ENCODE results near the gene KCTD10. TPM values are rescaled to one million over a fixed set of nuclear protein-coding genes. Genes with fewer than 3 reads are reported as not detected.

Gene KCTD10
- total RNA-seq, 1 experiment from 2014 or later, result 71.3 TPM

DNA sequence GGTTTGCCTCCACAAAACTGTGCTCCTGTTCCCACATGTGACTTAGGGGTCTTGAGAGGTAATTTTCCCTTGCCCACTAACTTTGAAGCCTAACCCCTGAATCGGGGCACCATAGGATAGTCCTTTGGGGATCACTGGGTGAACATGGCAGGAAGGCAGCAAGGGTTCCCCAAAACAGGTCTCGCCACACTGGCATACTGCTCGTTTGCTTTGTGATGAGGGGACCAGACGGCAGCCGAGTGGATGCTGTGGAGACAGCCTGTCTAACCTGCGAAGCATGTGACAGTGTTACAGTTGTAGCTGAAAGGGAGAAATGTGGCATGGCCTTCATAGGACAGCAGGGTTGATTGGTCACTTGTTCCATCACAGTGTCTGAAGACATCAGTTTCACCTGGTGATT is 42.7 kb upstream of the KCTD10 start:
- no CpG with 5 or more reads among the region's 6 CpGs for WGBS (ENCODE audit: extremely low coverage, insufficient read length, low lambda C conversion rate)
- no peak overlapping the region for H3K56ac ChIP-seq (ENCODE audit: insufficient read length, low read depth, low read length)
- no peak overlapping the region for H2BK5ac ChIP-seq (ENCODE audit: insufficient read length, low read length)
- Mint-ChIP-seq H3K27ac (peak overlapping the region in 2 of 3 experiments; percentile 68 to 71; a peak in 1 of 7 replicates), H3K36me3 (ENCODE audit: insufficient read depth in 1 of 3, low read depth in 3 of 3) (peaks cover 7 to 67% (median 46%) of the 10 kb centered on the region in 3 experiments), H3K4me1 (peaks cover 13 to 24% of the 10 kb centered on the region in 2 experiments), H3K4me3 (no peak overlapping the region), H3K27me3 (ENCODE audit: low read depth) (no peaks in the 10 kb centered on the region), H3K9me3 (no peaks in the 10 kb centered on the region)
- no peak overlapping the region for H2BK20ac ChIP-seq (ENCODE audit: low read depth, low read length, poor library complexity, severe bottlenecking)
- H2AK5ac ChIP-seq (ENCODE audit: insufficient read length, low read length), result no peak overlapping the region
- no peaks in the 10 kb centered on the region for H3K4me1 ChIP-seq (ENCODE audit: insufficient read depth, low read length)
- H3K79me2 ChIP-seq (ENCODE audit: insufficient read depth, low read length), result no peaks in the 10 kb centered on the region
- no peak overlapping the region for H3K27ac ChIP-seq (ENCODE audit: insufficient read length, low read depth, low read length)
- no peak overlapping the region for H3T11ph ChIP-seq (ENCODE audit: low read length)
- no peak overlapping the region for H4K5ac ChIP-seq (ENCODE audit: insufficient read length, low read depth, low read length)
- no peak overlapping the region for H2BK120ac ChIP-seq (ENCODE audit: low read depth, low read length, poor library complexity, severe bottlenecking)
- no peak overlapping the region for H4K8ac ChIP-seq (replicated peaks; ENCODE audit: insufficient read length, low read depth, low read length)
- DNase-seq, result no peak
- H3K14ac ChIP-seq (ENCODE audit: insufficient read depth, low read length), result no peak overlapping the region
- no peak overlapping the region for H3K23ac ChIP-seq (ENCODE audit: insufficient read length, low read depth, low read length)
- H4K91ac ChIP-seq (ENCODE audit: insufficient read length, low read depth, low read length), result no peak overlapping the region
- no peaks in the 10 kb centered on the region for H3K27me3 ChIP-seq (ENCODE audit: insufficient read depth, low read length)
- H3K4ac ChIP-seq (ENCODE audit: low read depth, low read length), result no peak overlapping the region
- H3K18ac ChIP-seq (ENCODE audit: insufficient read length, low read depth, low read length), result no peak overlapping the region
- no peaks in the 10 kb centered on the region for H4K20me1 ChIP-seq (ENCODE audit: control insufficient read depth, insufficient read depth, insufficient read length)
- no peak overlapping the region for H2AFZ ChIP-seq (ENCODE audit: low read length)
- no peak for TF ChIP-seq CTCF (conservative IDR thresholded peaks at IDR 0.05)
- H3K79me1 ChIP-seq (ENCODE audit: insufficient read depth, low read depth, low read length, poor library complexity, severe bottlenecking), result no peaks in the 10 kb centered on the region
- no peaks in the 10 kb centered on the region for H3K23me2 ChIP-seq (ENCODE audit: insufficient read length, low read depth, low read length, poor library complexity, severe bottlenecking)
- no peak overlapping the region for H2BK15ac ChIP-seq (ENCODE audit: low read depth, low read length)
- H3K9me3 ChIP-seq (ENCODE audit: control insufficient read depth, low read depth, low read length), result no peaks in the 10 kb centered on the region
- no peak overlapping the region for H2BK12ac ChIP-seq (ENCODE audit: insufficient read length, low read depth, low read length)
- no peak overlapping the region for H3K9ac ChIP-seq (ENCODE audit: extremely low read depth, insufficient read length, low read length)
- H3K4me2 ChIP-seq (ENCODE audit: insufficient read depth, insufficient read length, low read length), result no peak overlapping the region
